B cell (primary cell): Measurements from ENCODE around the gene DIS3L2. TPM values are rescaled to one million over a fixed set of nuclear protein-coding genes. Genes with fewer than 3 reads are reported as not detected.

Source experiments
- ATAC-seq: fragments of 200-7000 bp; cut with Tn5 transposase; one replicate; pipeline ENCODE4 v1.10.0; 2021; ENCODE audit warnings: low read depth, mild to moderate bottlenecking, moderate number of reproducible peaks, moderate library complexity
- CTCF ChIA-PET: fragments of 350-600 bp; sonication (Branson Sonifier 250); formaldehyde crosslinking; loops from one replicate; lab custom pipeline; 2021; ENCODE audit warnings: antibody characterized with exemption, inconsistent platforms; lab: Charles Lee
- POLR2A ChIA-PET: fragments of 350-600 bp; sonication (Branson Sonifier 250); formaldehyde crosslinking; loops from one replicate; lab custom pipeline; 2021; ENCODE audit warnings: antibody characterized with exemption; lab: Charles Lee
- DNase-seq: peaks from one replicate; pipeline ENCODE4 v3.0.0; 2013
- H2AFZ ChIP-seq: 2 replicates; pipeline ENCODE4 v1.6.1; 2012; ENCODE audit warnings: mild to moderate bottlenecking, low read depth, low read length; ENCODE audit not compliant: insufficient read depth, poor library complexity, severe bottlenecking
- H3K27ac ChIP-seq, 2 donors: 1 replicate in 1 of 2; 2 replicates in 1 of 2; pipeline ENCODE4 v1.5.1; 2012 to 2013; ENCODE audit warnings: low read length in 2 of 2, mild to moderate bottlenecking in 2 of 2, moderate library complexity in 1 of 2
- H3K27me3 ChIP-seq, 4 experiments: fragments of 200-600 bp in 1 of 4; sonication (generic) in 1 of 4; replicated peaks in 1 of 4; 1 replicate in 2 of 4; 2 replicates in 2 of 4; pipeline versions ENCODE4 v1.6.1 to v1.7.0; 2013 to 2016; ENCODE audit warnings: low read length in 3 of 4, mild to moderate bottlenecking in 2 of 4, mixed read lengths in 1 of 4, moderate library complexity in 1 of 4; ENCODE audit not compliant: insufficient read depth in 4 of 4, control insufficient read depth in 3 of 4; ENCODE audit errors: control extremely low read depth in 1 of 4
- H3K36me3 ChIP-seq, 2 experiments: replicated peaks in 1 of 2; 1 replicate in 1 of 2; 2 replicates in 1 of 2; pipeline versions ENCODE4 v1.6.1 to v1.7.1; 2013; ENCODE audit warnings: low read length in 1 of 2; ENCODE audit not compliant: insufficient read depth in 2 of 2, control insufficient read depth in 1 of 2; ENCODE audit errors: control extremely low read depth in 1 of 2, extremely low read depth in 1 of 2
- H3K4me1 ChIP-seq, 2 donors: fragments of 200-600 bp in 1 of 2; sonication (generic) in 1 of 2; 1 replicate in 1 of 2; 2 replicates in 1 of 2; pipeline versions ENCODE4 v1.5.1 to v1.6.1; 2013 to 2017; ENCODE audit warnings: low read length in 2 of 2; ENCODE audit not compliant: control insufficient read depth in 2 of 2, insufficient read depth in 2 of 2
- H3K4me2 ChIP-seq: replicated peaks from 2 replicates; pipeline ENCODE3; 2012; ENCODE audit warnings: mild to moderate bottlenecking, low read depth, low read length; ENCODE audit not compliant: poor library complexity, severe bottlenecking
- H3K4me3 ChIP-seq, 5 experiments: fragments of 200-600 bp in 1 of 5; sonication (generic) in 1 of 5; 1 replicate in 3 of 5; 2 replicates in 2 of 5; pipeline versions ENCODE4 v1.5.1 to v1.7.0; 2011 to 2016; ENCODE audit warnings: low read length in 4 of 5, mild to moderate bottlenecking in 4 of 5, low read depth in 2 of 5, control low read depth in 1 of 5, moderate library complexity in 1 of 5; ENCODE audit not compliant: insufficient read depth in 1 of 5; ENCODE audit errors: control extremely low read depth in 1 of 5, extremely low read depth in 1 of 5
- H3K79me2 ChIP-seq: fragments of 200-600 bp; sonication (generic); one replicate; pipeline ENCODE4 v1.6.0; 2016; ENCODE audit warnings: low read length; ENCODE audit not compliant: control insufficient read depth, insufficient read depth
- H3K9ac ChIP-seq: fragments of 200-600 bp; sonication (generic); 2 replicates; pipeline ENCODE4 v1.6.1; 2017; ENCODE audit warnings: mild to moderate bottlenecking, low read length, moderate library complexity
- H3K9me3 ChIP-seq, 3 donors: one replicate each; pipeline versions ENCODE4 v1.6.1 to v1.7.1; 2013; ENCODE audit warnings: low read length in 2 of 3; ENCODE audit not compliant: control insufficient read depth in 2 of 3, insufficient read depth in 1 of 3; ENCODE audit errors: control extremely low read depth in 1 of 3
- H4K20me1 ChIP-seq: 2 replicates; pipeline ENCODE4 v1.6.0; 2012; ENCODE audit warnings: mild to moderate bottlenecking, low read length; ENCODE audit not compliant: insufficient read depth, control insufficient read depth, poor library complexity, severe bottlenecking
- H3K27ac Mint-ChIP-seq: one replicate; pipeline ENCODE4 v1.8.0; 2021; ENCODE audit warnings: mixed read lengths
- H3K27me3 Mint-ChIP-seq: one replicate; pipeline ENCODE4 v1.8.0; 2021; ENCODE audit warnings: mixed read lengths
- H3K4me1 Mint-ChIP-seq: one replicate; pipeline ENCODE4 v1.8.0; 2021; ENCODE audit warnings: mixed read lengths
- H3K4me3 Mint-ChIP-seq: one replicate; pipeline ENCODE4 v1.8.0; 2021; ENCODE audit warnings: mixed read lengths
- H3K9me3 Mint-ChIP-seq: one replicate; pipeline ENCODE4 v1.8.0; 2022; ENCODE audit warnings: mixed read lengths; ENCODE audit not compliant: insufficient read depth
- CTCF ChIP-seq: fragments of 200-600 bp; IDR thresholded peaks from one replicate; pipeline ENCODE4 v1.8.0; 2022; ENCODE audit warnings: antibody characterized with exemption, mild to moderate bottlenecking
- EZH2 ChIP-seq: IDR thresholded peaks from 2 replicates; pipeline ENCODE4 v1.6.1; 2012; ENCODE audit warnings: borderline replicate concordance, low read depth, mild to moderate bottlenecking, moderate library complexity, low read length; ENCODE audit not compliant: insufficient read depth, poor library complexity, severe bottlenecking
- WGBS: methylation state at CpG from one replicate; pipeline ENCODE4 v1.1.5; 2013; ENCODE audit warnings: missing lambda C conversion rate; ENCODE audit not compliant: insufficient coverage; 5-methylcytosine and 5-hydroxymethylcytosine counted together
- intact Hi-C: fragments of 100-400 bp; cut with micrococcal nuclease; formaldehyde crosslinking; loops from one replicate; pipeline ENCODE4 v1.10.0; 2022
- polyA plus RNA-seq: library from polyadenylated mRNA; depleted of rRNA; stranded (reverse); fragments of >200 nt; gene quantifications from 2 replicates; pipeline ENCODE4 v1.2.3, GENCODE V29; 2012
- total RNA-seq, 2 donors: library from RNA; stranded (reverse); fragments of 120-200 nt in 1 of 2; gene quantifications; 1 replicate in 1 of 2; 2 replicates in 1 of 2; pipeline versions ENCODE4 v1.2.3 to v1.2.4, GENCODE V29; 2013 to 2022

The DIS3L2 gene
- total and polyA plus RNA-seq, 2 donors (not counting 1 experiment from before 2014, with no cell fraction given): 34.5 to 70.1 TPM

- Histone ChIP-seq H4K20me1 (no peaks in the 10 kb centered on the region), H3K9ac (no peak overlapping the region), H3K79me2 (no peaks in the 10 kb centered on the region), H3K36me3 (no peaks in the 10 kb centered on the region), H3K4me1 (peaks cover 0 to 8% of the 10 kb centered on the region in 2 donors), H3K27ac (no peak overlapping the region), H3K4me3 (no peak overlapping the region), H3K27me3 (peaks cover 0 to 53% (median 17%) of the 10 kb centered on the region in 4 experiments), H3K9me3 (peaks cover 0 to 29% (median 0%) of the 10 kb centered on the region in 3 donors), H2AFZ (no peak overlapping the region), H3K4me2 (no peak overlapping the region)
- intact Hi-C loops: no loop called here
- ATAC-seq: no peak
- Mint-ChIP-seq H3K4me1 (no peaks in the 10 kb centered on the region), H3K27me3 (peaks cover 20% of the 10 kb centered on the region), H3K9me3 (no peaks in the 10 kb centered on the region), H3K4me3 (no peak overlapping the region), H3K27ac (no peak overlapping the region)
- TF ChIP-seq EZH2 (no peak), CTCF (no peak)
- 98% methylated on average over 7 of the region's 8 CpGs for WGBS
- CTCF ChIA-PET: no interaction called here
- POLR2A ChIA-PET: no interaction called here
- no peak for DNase-seq
Observed at GRCh38 chr2:232353096-232353495, 391.6 kb downstream of the DIS3L2 start.

DNA sequence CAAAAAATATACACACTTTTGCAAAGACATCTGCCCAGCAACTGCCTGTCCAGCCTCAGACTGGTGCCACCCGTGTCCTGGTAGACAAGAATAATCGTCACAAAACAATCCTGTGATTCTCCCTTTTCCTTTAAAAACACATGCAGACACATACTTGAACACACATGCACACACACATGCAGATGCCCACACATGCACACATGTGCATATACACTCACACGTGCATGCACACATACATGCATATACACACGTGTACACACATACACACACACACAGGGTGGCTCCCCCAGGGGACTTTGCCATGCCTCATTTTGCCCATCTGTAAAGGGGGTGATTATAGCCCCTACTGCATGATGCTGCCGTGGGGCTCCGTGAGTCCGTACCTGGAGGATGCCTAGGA, 392.1 kb downstream of the DIS3L2 start:
- H3K27ac Mint-ChIP-seq: no peak overlapping the region
- no peaks in the 10 kb centered on the region for H3K79me2 ChIP-seq
- H3K27ac ChIP-seq: no peak overlapping the region
- H3K27me3 Mint-ChIP-seq: peaks cover 20% of the 10 kb centered on the region
- no peaks in the 10 kb centered on the region for H3K9me3 Mint-ChIP-seq
- ChIA-PET CTCF (no interaction called here), POLR2A (no interaction called here)
- no peak overlapping the region for H3K4me2 ChIP-seq
- DNase-seq: no peak
- peaks cover 0 to 25% (median 0%) of the 10 kb centered on the region in 3 donors for H3K9me3 ChIP-seq
- H3K4me3 ChIP-seq: no peak overlapping the region
- no peak for TF ChIP-seq EZH2
- TF ChIP-seq CTCF: no peak
- H3K27me3 ChIP-seq: peaks cover 0 to 53% (median 17%) of the 10 kb centered on the region in 4 experiments
- intact Hi-C loops: no loop called here
- H3K4me3 Mint-ChIP-seq: no peak overlapping the region
- no peak overlapping the region for H3K9ac ChIP-seq
- peaks cover 0 to 8% of the 10 kb centered on the region in 2 donors for H3K4me1 ChIP-seq
- no peaks in the 10 kb centered on the region for H4K20me1 ChIP-seq
- 92% methylated on average over 5 of the region's 7 CpGs for whole genome bisulfite sequencing
- no peaks in the 10 kb centered on the region for H3K36me3 ChIP-seq
- no peak for ATAC-seq
- no peak overlapping the region for H2AFZ ChIP-seq
- H3K4me1 Mint-ChIP-seq: no peaks in the 10 kb centered on the region
